Activated B cell treated with CpG ODN at 0.5 μM for 24 hours (primary cell): Measurements from ENCODE around the gene CAND2. TPM values are rescaled to one million over a fixed set of nuclear protein-coding genes. Genes with fewer than 3 reads are reported as not detected.
"Not testable (repeated sequence)": the region's sequence is repeated elsewhere in the genome, so short reads cannot be mapped to it uniquely, and the experiment has no call there.

Source experiments
- ATAC-seq: fragments of 200-7000 bp; cut with Tn5 transposase; one replicate; pipeline ENCODE4 v1.10.0; 2021; ENCODE audit warnings: low read depth, mild to moderate bottlenecking, moderate library complexity
- CTCF ChIA-PET: fragments of 350-600 bp; sonication (Branson Sonifier 250); formaldehyde crosslinking; loops from one replicate; lab custom pipeline; 2021; ENCODE audit warnings: antibody characterized with exemption; lab: Charles Lee
- POLR2A ChIA-PET: fragments of 350-600 bp; sonication (Branson Sonifier 250); formaldehyde crosslinking; loops from one replicate; lab custom pipeline; 2021; ENCODE audit warnings: antibody characterized with exemption; lab: Charles Lee
- DNase-seq: peaks from one replicate; pipeline ENCODE4 v3.0.0; 2022
- H3K27ac Mint-ChIP-seq: one replicate; pipeline ENCODE4 v1.8.0; 2020; ENCODE audit warnings: mixed read lengths
- H3K27me3 Mint-ChIP-seq: one replicate; pipeline ENCODE4 v1.8.0; 2021; ENCODE audit warnings: mixed read lengths
- H3K36me3 Mint-ChIP-seq: one replicate; pipeline ENCODE4 v1.8.0; 2021; ENCODE audit warnings: low read depth, mixed read lengths
- H3K4me1 Mint-ChIP-seq: one replicate; pipeline ENCODE4 v1.8.0; 2021; ENCODE audit warnings: mixed read lengths
- H3K4me3 Mint-ChIP-seq: one replicate; pipeline ENCODE4 v1.8.0; 2020; ENCODE audit warnings: mild to moderate bottlenecking, mixed read lengths
- H3K9me3 Mint-ChIP-seq: one replicate; pipeline ENCODE4 v1.8.0; 2020; ENCODE audit warnings: mixed read lengths
- CTCF ChIP-seq: fragments of 200-600 bp; IDR thresholded peaks from one replicate; pipeline ENCODE4 v1.8.0; 2022; ENCODE audit warnings: antibody characterized with exemption, mild to moderate bottlenecking
- intact Hi-C: fragments of 100-400 bp; cut with micrococcal nuclease; formaldehyde crosslinking; loops from one replicate; pipeline ENCODE4 v1.15.1; 2024
- total RNA-seq: library from RNA; stranded (reverse); gene quantifications from 2 replicates; pipeline ENCODE4 v1.2.3, GENCODE V29; 2022

The CAND2 gene
- total RNA-seq, 1 donor from 2014 or later, result 0.42 TPM

- ATAC-seq, result no peak
- no peak for DNase-seq
- H3K4me3 Mint-ChIP-seq, result no peak overlapping the region
- H3K27ac Mint-ChIP-seq, result no peak overlapping the region
- H3K36me3 Mint-ChIP-seq, result no peaks in the 10 kb centered on the region
- no peaks in the 10 kb centered on the region for H3K9me3 Mint-ChIP-seq
- POLR2A ChIA-PET, result no interaction called here
- peaks cover 7% of the 10 kb centered on the region for H3K27me3 Mint-ChIP-seq
- intact Hi-C loops, result no loop called here
- H3K4me1 Mint-ChIP-seq, result peaks cover 8% of the 10 kb centered on the region
- CTCF ChIA-PET, result interaction anchor here (1.0 to 1.9 kb wide), 2 partner anchors 12 to 14 kb away, joined by 4 to 12 read pairs; no protein-coding TSS in a partner anchor
- TF ChIP-seq CTCF, result no peak
Observed at GRCh38 chr3:12877040-12877439, 80.6 kb downstream of the CAND2 start.

- H3K27ac Mint-ChIP-seq, result no peak overlapping the region
- no peak for TF ChIP-seq CTCF
- H3K4me3 Mint-ChIP-seq, result no peak overlapping the region
- ChIA-PET POLR2A (no interaction called here), CTCF (no interaction called here)
- ATAC-seq, result no peak
- H3K27me3 Mint-ChIP-seq, result peaks cover 7% of the 10 kb centered on the region
- intact Hi-C loops, result loop anchor here (1.0 kb wide), 1 partner anchor 10 kb away; no protein-coding TSS in a partner anchor
- H3K9me3 Mint-ChIP-seq, result no peaks in the 10 kb centered on the region
- H3K4me1 Mint-ChIP-seq, result peaks cover 12% of the 10 kb centered on the region
- H3K36me3 Mint-ChIP-seq, result no peaks in the 10 kb centered on the region
- no peak for DNase-seq
Observed at GRCh38 chr3:12878141-12878574, 81.7 kb downstream of the CAND2 start.

GRCh38 chr3:12878758-12879157 is 82.3 kb downstream of the CAND2 start:
- H3K4me3 Mint-ChIP-seq, POLR2A ChIA-PET, H3K27ac Mint-ChIP-seq, H3K27me3 Mint-ChIP-seq, H3K9me3 Mint-ChIP-seq, H3K36me3 Mint-ChIP-seq, CTCF ChIA-PET, DNase-seq, ATAC-seq: not testable (repeated sequence)
- peaks cover 17% of the 10 kb centered on the region for H3K4me1 Mint-ChIP-seq
- intact Hi-C loops, result loop anchor here (1.0 kb wide), 1 partner anchor 10 kb away; no protein-coding TSS in a partner anchor

- no peak for DNase-seq
- Mint-ChIP-seq H3K9me3 (no peaks in the 10 kb centered on the region), H3K36me3 (no peaks in the 10 kb centered on the region), H3K27ac (no peak overlapping the region), H3K27me3 (peaks cover 7% of the 10 kb centered on the region), H3K4me1 (peaks cover 20% of the 10 kb centered on the region), H3K4me3 (no peak overlapping the region)
- ChIA-PET CTCF (interaction anchor here (1.2 kb wide), 1 partner anchor 11 kb away, joined by 4 read pairs; no protein-coding TSS in a partner anchor), POLR2A (no interaction called here)
- intact Hi-C loops, result no loop called here
- no peak for TF ChIP-seq CTCF
- ATAC-seq, result no peak
Observed at GRCh38 chr3:12879191-12879815, 82.8 kb downstream of the CAND2 start.

GRCh38 chr3:12881858-12882257 is 85.4 kb downstream of the CAND2 start:
- DNase-seq, intact Hi-C loops, H3K27me3 Mint-ChIP-seq, CTCF ChIA-PET, H3K36me3 Mint-ChIP-seq, H3K9me3 Mint-ChIP-seq: not testable (repeated sequence)
- ATAC-seq, result peak; percentile 83
- POLR2A ChIA-PET, result interaction anchor here (1.0 kb wide), 1 partner anchor 13 kb away, joined by 3 read pairs; no protein-coding TSS in a partner anchor
- peaks cover 44% of the 10 kb centered on the region for H3K4me1 Mint-ChIP-seq
- H3K4me3 Mint-ChIP-seq, result peak overlapping the region; percentile 73
- peak overlapping the region; percentile 83 for H3K27ac Mint-ChIP-seq
